ENCODE data around the gene TLE4.
A peak's percentile ranks its signal among the peaks of the same experiment; 100 is the strongest.

The TLE4 gene

DNA sequence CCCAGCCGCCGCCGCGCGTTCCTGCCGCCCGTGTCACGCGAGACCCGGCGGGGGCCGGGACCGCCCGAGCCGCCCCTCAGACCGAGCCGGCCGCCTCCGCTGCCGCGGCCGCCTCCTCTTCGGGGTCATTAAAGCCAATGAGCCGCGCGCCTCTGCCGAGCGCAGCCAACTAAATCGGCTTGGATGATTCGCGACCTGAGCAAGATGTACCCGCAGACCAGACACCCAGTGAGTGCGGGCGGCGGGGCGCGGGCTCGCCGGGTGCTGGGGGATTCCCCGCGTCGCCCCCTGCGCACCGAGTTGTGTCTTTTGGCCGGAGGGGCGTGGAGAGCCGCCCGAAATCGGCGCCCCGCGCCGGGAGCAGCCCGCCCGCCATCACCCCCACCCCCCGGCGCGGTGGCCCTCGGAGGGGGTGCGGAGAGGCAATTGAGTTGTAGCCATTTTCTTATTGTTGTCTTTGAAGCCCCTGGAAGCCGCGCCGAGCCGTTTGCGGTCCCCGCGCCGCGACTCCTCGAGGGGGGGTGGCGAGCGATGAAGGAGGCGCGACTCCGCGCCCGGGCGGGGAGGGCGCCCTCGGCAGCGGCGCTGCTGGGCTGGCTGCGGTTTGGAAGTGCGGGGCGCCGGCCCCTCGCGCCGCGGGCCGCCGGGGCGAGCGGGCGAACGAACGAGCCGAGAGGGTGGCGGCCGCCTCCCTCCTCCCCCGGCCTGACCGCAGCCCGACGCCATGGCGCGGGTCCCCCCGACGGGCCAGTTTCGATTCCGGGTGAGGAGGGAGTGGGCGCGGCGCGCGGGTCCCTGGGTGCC lies 1.0 kb downstream of the TLE4 start:
- DNase-seq: peak; percentile 50 to 54

DNA sequence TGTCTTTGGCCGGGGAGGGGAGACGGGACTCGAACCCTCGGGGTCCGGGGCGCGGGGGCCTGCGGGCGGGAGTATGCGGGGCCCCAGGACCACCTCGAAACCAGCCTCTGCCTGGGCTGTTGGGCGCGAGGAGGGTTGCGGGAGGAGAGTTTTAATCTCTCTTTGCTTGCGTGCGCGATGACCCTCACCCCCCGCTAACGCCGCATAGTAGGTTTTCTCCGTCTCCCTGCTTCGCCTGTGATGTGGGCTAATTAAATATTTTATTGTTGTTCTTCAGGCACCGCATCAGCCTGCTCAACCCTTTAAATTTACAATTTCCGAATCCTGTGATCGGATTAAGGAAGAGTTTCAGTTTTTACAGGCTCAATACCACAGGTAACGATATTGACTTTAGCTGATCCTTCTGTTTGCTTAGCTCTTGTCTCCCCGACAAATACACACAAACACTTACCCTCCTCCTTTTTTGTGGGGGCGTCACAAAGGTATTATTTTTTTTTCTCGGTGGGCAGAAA lies 1.7 kb downstream of the TLE4 start:
- no peak for DNase-seq

DNA sequence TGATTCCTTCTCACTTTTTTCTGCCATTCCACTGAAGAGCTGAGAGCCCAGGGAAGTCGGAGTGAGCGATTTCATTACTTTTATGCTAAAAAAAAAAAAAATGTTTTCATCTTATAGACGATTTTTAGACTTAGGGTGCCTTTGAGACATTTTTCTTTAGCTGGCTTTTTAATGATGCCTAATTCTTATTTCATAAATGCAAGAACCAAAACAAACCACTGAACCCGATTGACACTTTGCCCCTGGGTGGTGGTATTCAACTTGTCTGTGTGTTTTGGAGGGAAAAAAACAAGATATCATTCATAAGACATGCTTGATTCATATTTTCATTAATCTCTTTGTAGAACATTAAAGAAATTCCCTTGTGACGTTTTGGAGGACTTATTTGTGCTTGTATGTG lies 2.4 kb downstream of the TLE4 start:
- DNase-seq: no peak

DNA sequence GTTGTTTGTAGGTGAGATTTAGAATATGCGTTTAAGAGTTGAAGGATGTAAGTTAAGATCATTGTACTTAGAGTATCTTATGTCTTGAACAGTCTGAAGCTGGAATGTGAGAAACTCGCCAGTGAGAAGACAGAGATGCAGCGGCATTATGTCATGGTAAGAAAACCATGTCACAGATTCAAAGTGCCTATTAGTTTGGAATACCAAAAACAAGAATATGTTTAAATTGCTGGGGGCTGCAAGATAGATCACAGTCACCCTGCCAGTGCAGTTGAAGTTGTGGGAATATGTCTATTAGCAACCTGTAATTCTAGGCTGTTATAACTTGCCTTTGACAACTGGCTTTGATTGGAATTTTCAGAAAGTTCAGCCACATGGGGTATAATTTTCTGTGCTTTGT lies 3.0 kb downstream of the TLE4 start:
- DNase-seq: no peak

DNA sequence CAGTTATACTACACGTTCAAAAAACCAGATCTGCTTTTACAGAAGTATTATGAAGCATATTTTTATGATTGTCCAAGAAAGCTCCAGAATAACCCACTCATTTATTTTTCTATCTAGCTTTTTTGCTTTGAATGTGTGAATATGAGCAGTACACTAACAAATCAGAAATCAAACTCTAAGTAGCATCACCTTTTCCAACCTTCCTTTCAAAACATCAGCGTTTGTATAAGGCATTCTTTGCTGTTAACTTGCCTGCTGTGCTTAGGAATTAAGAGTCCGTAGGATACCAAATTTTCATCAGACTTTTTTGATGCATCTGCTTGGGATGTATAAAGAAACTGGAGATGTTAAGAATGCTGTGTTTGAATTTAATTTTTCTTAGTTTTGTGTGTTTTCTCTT lies 3.8 kb downstream of the TLE4 start:
- DNase-seq: no peak

DNA sequence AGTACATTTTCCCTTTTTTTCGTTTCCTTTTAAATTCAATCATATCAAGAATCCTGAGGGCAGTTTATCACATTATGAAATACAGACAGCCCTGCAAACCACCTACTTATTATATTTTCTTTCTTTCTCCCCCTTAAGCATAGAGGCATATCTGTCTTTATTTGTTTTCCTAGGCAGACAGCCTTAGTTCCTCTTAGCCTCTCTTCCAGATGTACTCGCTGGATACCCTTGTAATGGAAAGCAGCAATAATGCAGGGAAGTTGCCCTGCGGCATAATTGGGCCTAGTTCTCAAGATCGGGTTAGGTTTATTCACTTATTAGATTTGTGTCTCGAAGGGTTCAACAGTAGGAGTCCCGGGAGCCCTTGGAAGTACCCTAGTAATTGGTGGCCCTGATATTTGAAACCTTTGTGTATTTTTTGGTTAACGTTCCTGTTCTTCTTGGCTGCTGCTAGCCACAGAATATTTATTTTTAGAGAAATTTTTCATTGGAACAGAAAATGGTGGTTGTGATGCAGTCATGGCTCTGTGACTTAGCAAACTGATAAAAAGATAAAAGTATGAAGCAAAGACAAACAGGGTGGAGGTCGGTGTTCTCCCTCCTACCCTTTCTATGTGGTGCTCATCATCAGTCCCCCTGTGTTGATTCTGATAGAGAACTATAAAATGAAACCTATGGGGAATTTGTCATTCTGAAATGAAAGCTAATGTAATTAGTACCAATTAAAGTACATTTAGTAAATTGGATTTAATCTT lies 6.4 kb downstream of the TLE4 start:
- no peak for DNase-seq

DNA sequence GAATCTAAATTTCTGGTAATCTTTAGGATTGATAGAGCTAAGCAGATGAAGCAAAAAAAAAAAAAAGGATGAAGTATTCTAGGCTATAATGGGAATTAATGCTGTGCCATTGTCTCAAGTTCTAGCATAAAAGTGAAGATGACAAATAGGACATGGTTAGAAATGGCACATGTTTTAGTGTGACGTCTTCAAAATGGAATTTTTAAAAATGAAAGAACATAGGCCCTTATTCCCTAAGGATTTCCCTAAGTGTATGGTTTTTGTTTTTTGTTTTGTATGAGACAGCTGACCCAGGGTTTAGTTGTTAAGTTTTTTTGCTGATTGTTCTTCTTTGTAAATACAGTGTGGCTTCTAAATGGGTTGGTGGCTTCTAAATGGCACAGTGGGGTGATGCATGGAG lies 7.1 kb downstream of the TLE4 start:
- no peak for DNase-seq

DNA sequence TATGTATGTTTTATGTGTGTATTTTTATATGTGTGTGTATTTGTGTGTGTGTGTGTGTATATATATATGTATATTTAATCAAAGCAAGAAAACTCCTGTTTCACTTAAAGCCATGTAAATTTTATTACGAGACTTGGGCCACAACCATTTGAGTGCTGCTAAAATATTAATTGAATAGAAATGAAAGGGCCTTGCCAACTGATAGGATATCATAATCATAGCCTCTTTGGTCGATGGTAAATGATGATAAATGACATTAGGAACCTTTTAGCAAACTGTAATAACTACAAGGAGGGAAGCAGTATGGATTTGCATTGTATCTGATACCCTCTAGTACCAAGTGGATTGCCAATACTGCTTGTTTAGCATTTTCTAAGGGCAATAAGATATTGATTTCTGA lies 7.9 kb downstream of the TLE4 start:
- no peak for DNase-seq

DNA sequence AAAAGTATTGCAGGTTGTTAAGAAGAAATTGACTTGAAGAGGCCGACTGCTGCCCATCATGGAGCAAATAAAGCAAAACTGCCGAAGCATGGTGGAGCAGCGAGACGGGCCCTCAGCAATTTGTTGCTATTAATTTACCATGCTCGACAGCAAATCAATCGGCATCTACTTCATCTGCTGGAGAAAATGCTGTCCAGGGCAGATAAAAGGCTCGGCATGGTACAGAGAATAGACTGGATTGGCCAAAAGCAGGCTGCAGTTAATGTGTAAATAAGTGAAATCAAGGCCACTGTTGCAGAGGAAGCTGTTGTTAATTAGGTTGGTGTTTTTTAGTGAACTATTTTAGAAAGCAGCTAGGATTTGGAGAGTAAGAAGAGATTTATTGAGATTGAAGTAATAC lies 8.3 kb downstream of the TLE4 start:
- DNase-seq: no peak

DNA sequence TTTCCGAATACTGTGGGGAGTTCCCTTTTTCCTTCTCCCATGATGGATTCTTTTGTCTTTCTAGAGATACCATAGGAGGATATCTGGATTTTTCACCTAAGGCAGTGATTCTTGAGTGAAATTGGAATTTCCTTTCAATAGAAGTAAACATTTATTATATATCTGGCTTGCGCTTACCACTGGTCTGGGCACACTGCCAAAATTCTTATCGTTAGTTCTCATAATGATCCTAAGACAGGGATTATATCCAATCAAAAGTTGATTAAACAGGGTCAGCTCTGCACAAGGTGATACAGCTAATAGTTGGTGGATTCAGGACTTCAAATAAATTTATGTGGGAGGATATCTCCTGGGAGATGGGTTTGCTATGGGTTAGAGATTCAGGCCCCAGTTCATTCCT lies 9.6 kb downstream of the TLE4 start:
- DNase-seq: no peak

DNA sequence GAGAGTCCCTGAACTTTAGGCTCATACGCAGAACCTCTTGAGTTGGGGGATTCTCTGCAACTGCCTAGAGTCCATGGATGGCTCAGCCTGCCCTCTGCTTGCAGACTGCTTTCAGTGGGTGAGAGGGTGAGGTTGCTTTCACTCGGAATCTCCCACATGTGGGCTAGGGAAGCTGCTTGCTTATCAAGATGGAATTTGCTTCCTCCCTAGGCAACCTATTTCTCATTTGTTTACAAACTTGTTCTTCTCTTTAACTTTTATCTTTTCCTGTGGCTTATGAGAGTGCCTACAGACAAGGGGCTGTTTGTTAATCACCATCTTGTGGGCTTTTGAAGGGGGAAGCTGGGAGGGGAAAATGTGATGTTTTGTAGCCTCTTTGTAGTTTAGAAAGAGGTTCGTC lies 10.0 kb downstream of the TLE4 start:
- peak; percentile 5 to 28 for DNase-seq

DNA sequence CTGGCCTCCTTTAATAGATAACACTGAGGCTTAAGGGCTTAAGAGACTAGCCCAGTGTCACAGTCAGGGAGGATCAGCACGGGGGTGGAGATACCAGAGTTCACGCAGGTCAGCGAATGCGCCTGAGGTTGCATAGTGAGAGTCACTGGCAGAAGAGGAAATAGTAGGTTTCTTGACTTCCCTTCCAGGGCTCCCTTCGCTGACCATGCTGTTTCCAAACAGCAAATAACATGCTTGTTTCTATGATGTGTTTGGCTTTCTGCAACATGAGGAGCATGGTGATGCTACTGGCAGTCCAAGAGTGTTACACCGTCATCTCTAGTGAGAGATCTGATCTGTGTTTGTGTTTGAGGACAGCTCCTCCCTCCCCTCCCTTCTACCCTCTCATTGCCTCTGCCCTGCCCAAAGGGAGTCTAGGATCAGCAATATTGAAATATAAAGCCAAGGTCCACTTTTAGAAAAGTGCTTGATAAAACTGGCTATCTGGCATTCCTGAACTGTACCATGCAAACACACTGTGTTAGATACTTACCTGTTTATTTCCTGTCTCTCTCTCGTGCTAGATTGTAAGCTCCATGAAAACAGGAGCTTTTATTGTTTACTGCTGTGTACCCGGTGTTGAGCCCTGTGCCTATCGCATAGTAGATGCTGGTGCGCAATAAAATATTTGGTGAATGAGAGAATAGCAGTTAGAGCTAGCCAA lies 12.3 kb downstream of the TLE4 start:
- peak in 1 of 2 experiments; percentile 20 for DNase-seq

DNA sequence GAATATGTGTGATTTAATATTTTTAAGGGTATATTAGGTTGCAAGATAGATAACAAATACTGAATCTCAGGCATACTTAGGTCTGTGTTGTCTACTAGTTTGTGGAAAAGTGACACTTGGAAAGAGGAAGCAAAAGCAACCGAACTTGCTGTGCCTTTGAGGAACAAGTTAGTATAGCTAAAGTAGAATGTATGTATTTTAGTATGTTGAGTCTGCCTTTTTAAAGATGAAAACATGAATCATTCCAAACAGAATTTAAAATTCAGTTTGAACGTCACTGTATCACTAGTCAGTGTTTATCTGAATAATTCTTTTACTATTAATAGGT lies 12.9 kb downstream of the TLE4 start:
- no peak for DNase-seq

DNA sequence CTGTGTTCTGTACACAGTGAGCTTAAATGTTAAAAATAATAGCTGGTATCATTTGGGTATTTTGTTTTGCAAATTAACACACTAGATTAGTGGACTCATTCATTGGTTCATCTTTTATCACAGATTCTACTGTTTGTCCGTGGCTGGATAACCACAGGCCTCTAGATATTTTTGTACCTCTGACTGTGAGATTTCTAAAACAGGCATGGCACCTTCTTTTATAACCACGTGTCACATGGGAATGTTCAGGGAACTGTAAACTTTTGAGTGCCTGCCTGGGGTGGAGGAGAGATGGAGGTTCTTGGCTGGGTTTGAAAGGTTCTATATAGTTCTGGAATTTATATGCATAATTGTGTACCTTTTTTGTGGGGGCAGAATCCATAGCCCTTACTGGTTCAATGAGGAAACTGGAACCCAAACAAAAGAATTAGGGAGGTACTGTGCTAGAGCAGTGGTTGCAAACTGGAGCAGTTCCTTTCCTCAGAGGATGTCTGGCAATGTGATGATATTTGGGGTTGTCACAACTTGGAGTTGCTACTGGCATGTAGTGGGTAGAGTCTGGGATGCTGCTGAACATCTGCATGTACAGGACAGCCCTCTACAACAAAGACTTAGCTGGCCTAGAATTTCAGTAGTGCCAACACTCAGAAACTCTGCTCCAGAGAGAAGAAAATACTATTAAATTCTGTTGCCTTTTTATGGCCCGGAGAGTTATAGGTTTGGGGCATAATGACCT lies 16.9 kb downstream of the TLE4 start:
- no peak for DNase-seq

DNA sequence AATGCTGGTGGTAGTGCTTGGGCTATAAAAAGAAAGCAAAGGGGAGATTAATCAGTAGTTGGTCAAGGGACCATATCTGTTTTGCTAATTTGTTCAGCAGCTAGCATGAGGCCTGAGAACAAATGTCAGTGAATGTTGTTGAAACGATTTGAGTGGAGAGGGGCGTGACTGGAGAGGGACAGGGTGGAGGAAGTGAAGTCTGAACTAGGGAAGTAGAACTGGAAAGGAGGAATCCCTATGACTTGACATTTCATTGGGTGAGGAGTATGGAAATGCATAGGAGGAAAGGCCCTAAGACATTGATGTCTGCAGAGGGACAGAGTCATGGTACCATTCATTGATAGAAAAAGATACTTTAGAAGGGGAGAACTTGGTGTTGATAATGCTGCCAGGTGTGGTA lies 19.7 kb downstream of the TLE4 start:
- DNase-seq: no peak

DNA sequence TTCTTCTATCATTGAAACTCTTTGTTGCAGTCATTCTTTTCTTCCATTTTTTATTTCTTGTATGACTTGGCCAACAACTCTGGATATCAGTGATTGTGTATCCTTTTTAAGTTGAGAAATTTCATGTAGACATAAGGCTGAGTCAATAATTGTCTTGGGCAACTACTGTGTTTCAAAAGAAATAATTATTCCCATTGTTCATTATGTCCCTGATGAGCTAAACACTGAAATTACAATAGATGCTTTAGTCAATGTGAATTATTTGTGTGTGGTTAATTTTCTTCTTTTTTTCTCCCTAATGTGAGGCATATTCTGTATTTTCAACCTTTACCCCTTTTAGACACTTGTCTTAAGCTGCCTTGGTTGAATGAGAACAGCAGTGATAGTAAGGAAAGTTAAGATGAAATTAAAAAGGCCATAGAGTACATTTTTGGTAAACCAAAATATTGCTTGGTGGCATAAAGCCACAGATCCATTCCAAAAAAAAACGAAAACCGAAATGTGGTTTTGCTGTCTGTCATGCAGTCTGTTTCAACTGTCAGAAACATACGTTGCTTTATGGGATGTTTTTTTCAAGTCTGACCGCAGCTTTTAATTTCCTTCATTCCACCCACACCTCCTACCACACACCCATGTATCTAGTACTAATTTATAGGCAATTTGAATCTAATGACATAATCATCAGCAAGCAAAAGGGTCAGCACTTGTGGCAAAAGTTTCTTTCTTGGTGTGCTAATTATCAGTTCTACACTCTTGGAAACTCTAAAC lies 21.1 kb downstream of the TLE4 start:
- DNase-seq: no peak

DNA sequence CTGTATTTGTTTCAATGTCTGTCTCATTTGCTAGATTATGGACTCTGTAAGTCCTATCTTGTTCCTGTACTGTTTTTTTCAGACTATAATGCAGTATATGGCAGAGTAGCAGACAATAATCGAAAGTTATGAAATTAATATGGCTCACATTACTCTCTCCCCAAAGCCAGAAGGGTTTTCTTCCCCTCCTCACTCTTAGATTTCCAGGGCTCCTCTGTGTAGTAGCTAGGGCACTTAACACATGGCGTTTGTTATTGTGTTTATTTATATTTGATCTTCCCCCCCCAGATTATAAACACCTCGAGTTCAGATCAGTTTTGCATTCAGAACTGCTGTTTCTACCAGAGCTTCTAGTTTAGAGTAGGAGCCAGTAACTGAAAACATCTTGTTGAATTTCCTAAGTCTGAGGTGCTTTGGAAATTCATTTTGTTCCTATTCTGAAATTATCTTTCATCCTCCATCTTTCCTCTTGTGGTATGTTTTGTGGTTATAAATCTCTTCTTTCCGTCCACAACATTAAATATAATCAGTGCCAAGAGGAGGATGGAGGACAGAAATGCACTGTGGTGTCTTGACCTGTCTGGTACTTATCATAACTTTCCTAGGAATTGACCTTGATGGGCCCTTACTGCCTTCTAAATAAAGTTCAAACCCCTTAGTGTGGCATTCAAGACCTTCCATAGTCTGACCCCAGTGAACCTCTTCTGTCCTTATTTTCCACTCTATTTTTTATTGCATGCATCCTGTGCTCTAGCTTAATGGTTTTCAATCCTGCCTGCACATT lies 27.0 kb downstream of the TLE4 start:
- DNase-seq: no peak

DNA sequence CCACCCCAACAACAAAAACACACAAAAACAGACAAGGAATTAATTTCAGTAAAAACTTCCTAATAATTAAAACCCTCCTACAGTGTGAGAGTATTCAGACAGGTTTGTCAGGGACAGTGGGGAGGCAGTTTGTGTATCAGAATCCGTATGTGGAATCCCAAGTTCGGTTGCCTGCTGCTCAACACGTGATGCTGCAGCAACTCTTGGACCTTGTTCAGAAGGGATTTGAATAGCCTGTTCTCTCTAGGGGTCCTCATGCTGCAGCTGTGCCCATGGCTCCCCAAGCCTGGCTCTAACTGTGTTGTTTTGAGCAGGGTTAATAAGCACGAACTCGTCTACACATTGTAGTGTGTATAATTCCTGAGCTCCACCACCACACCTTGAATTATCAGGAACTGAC lies 28.7 kb downstream of the TLE4 start:
- no peak for DNase-seq

DNA sequence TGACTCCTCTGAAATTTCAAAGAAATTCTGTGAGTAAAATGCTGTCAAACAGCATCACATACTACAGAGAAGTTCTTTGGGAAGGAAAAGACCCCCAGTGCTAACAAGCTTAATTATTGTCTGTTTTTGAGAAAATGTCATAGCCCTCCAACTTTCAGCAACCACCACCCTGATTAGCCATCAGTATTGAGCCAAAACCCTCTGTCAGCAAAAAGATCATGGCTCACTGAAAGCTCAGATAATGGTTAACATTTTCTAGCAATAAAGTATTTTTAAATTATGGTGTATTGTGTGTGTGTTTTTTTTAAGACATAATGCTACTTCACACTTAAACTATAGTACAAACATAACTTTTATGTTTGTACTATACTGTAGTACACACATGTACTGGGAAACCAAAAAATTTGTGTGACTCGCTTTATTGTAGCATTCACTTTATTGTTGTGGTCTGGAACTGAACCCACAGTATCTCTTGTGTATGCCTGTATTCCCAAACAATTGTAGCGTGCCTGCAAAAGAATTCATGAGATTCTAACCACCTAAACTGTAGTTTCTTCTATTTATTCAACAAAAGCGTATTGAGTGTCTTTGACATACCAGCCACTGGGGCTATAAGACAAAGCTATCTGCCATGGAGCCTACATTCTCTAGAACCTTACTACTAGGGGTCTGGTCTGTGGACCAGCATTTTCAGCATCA lies 31.6 kb downstream of the TLE4 start:
- DNase-seq: no peak

DNA sequence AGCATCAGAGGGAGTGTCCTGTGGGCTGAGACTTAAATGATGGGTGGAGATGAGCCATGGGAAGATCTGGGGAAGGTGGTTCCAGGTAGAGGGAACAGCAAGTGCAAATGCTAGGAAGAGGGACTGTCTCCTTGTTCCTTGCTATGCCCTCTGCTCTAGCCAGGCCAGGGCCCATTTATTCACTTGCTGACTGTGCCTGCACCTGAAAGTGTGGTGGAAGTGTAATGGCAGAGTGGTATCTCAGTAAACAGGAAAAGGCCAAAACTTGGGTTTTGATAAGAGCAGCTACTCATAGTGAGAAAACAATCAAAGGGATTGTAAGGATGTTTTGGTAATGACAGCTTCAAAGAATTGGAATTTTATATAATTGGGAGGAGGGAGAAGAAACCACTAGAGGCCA lies 32.4 kb downstream of the TLE4 start:
- DNase-seq: no peak
